GM19372 (cell line): ENCODE results near the gene SPINT1.
A peak's percentile ranks its signal among the peaks of the same experiment; 100 is the strongest.

Source experiments
- ATAC-seq: cut with Tn5 transposase; IDR thresholded peaks from one replicate; pipeline ENCODE4 v1.9.1; 2021; ENCODE audit warnings: mild to moderate bottlenecking, low read depth, moderate library complexity; ENCODE audit not compliant: unreplicated experiment

The SPINT1 gene

GRCh38 chr15:40843885-40844695 is at the start of gene SPINT1:
Gene SPINT1 (plus strand): TSS chr15:40844048. CDS start chr15:40844555, 507 bp downstream.
- ATAC-seq, result no peak

- ATAC-seq, result no peak
Measured at GRCh38 chr15:40796041-40796440, 47.8 kb upstream of the SPINT1 start.

GRCh38 chr15:40796512-40796911 is 47.3 kb upstream of the SPINT1 start:
- no peak for ATAC-seq

- ATAC-seq, result no peak
Measured at GRCh38 chr15:40799523-40799922, 44.3 kb upstream of the SPINT1 start.

- ATAC-seq, result no peak
Measured at GRCh38 chr15:40803076-40803475, 40.8 kb upstream of the SPINT1 start.

- no peak for ATAC-seq
Measured at GRCh38 chr15:40803688-40804087, 40.2 kb upstream of the SPINT1 start.

- ATAC-seq, result no peak
Measured at GRCh38 chr15:40806672-40807027, 37.2 kb upstream of the SPINT1 start.

GRCh38 chr15:40807028-40807887 is 36.6 kb upstream of the SPINT1 start, which contains the start of the genes DNAJC17 and ZFYVE19:
Gene DNAJC17 (minus strand): TSS chr15:40807473. CDS start chr15:40807446, 27 bp downstream.
Gene ZFYVE19 (plus strand): TSS chr15:40807089. CDS start chr15:40807590, 501 bp downstream.
- peak; percentile 92 for ATAC-seq

- no peak for ATAC-seq
Measured at GRCh38 chr15:40807888-40808461, 35.9 kb upstream of the SPINT1 start.

GRCh38 chr15:40808861-40809450 is 34.9 kb upstream of the SPINT1 start:
- no peak for ATAC-seq

- no peak for ATAC-seq
Measured at GRCh38 chr15:40812721-40813425, 31.0 kb upstream of the SPINT1 start.

GRCh38 chr15:40815042-40815698 is 28.7 kb upstream of the SPINT1 start:
- ATAC-seq, result no peak

GRCh38 chr15:40819048-40819447 is 24.8 kb upstream of the SPINT1 start:
- ATAC-seq, result no peak

GRCh38 chr15:40821195-40821594 is 22.7 kb upstream of the SPINT1 start:
- no peak for ATAC-seq

GRCh38 chr15:40823572-40824343 is 20.1 kb upstream of the SPINT1 start:
- ATAC-seq, result no peak

- no peak for ATAC-seq
Measured at GRCh38 chr15:40825661-40826422, 18.0 kb upstream of the SPINT1 start.

GRCh38 chr15:40826423-40827075 is 17.3 kb upstream of the SPINT1 start:
- no peak for ATAC-seq
